Spinal cord (tissue), 10 donors: ENCODE results near the gene TMSB15B. TPM values are rescaled to one million over a fixed set of nuclear protein-coding genes. Genes with fewer than 3 reads are reported as not detected.
"Not testable (repeated sequence)": the region's sequence is repeated elsewhere in the genome, so short reads cannot be mapped to it uniquely, and the experiment has no call there.

ENCODE experiments used
- DNase-seq, 6 donors: peaks; one replicate each; pipeline versions ENCODE4 v3.0.0 to v3.0.0-alpha.2; 2013 to 2015; ENCODE audit warnings: low spot score in 6 of 6, low read depth in 4 of 6
- H3K27ac ChIP-seq: one replicate; pipeline ENCODE4 v1.5.1; 2013; ENCODE audit warnings: low read depth, low read length, control low read depth
- H3K27me3 ChIP-seq: one replicate; pipeline ENCODE4 v1.6.1; 2013; ENCODE audit warnings: low read length; ENCODE audit not compliant: control insufficient read depth, insufficient read depth
- H3K36me3 ChIP-seq: one replicate; pipeline ENCODE4 v1.6.1; 2013; ENCODE audit warnings: low read length; ENCODE audit not compliant: control insufficient read depth, insufficient read depth
- H3K4me1 ChIP-seq: one replicate; pipeline ENCODE4 v1.6.1; 2013; ENCODE audit warnings: low read length; ENCODE audit not compliant: control insufficient read depth, insufficient read depth
- H3K4me3 ChIP-seq: one replicate; pipeline ENCODE4 v1.5.1; 2013; ENCODE audit warnings: low read depth, low read length, control low read depth
- H3K9me3 ChIP-seq: one replicate; pipeline ENCODE4 v1.6.1; 2013; ENCODE audit warnings: low read length; ENCODE audit not compliant: control insufficient read depth, insufficient read depth
- WGBS: methylation state at CpG from one replicate; pipeline ENCODE4 v1.1.5; 2013; ENCODE audit warnings: missing lambda C conversion rate; ENCODE audit not compliant: insufficient coverage; 5-methylcytosine and 5-hydroxymethylcytosine counted together
- polyA plus RNA-seq, 2 donors: library from polyadenylated mRNA; unstranded; fragments of 120-200 nt; gene quantifications; one replicate each; pipeline ENCODE4 v1.2.1, GENCODE V29; 2013; ENCODE audit not compliant: insufficient read length in 2 of 2
- total RNA-seq, 2 donors: library from RNA; depleted of rRNA in 1 of 2; stranded (reverse); fragments of 120-200 nt in 1 of 2; fragments of >200 nt in 1 of 2; gene quantifications; one replicate each; pipeline versions ENCODE4 v1.2.3 to v1.2.4, GENCODE V29; 2013 to 2014
- donor health status: healthy.

Gene TMSB15B
- total and polyA plus RNA-seq, 4 donors = 14.1 to 35.5 (median 27.0) TPM

- H3K4me1 ChIP-seq, H3K4me3 ChIP-seq, H3K27ac ChIP-seq, H3K36me3 ChIP-seq, H3K27me3 ChIP-seq, DNase-seq, H3K9me3 ChIP-seq: not testable (repeated sequence)
- 91% methylated on average over 4 of the region's 6 CpGs for WGBS
Measured at GRCh38 chrX:103940257-103940656, 22.2 kb upstream of the TMSB15B start.

- Histone ChIP-seq H3K36me3 (no peaks in the 10 kb centered on the region), H3K4me3 (no peak overlapping the region), H3K27ac (no peak overlapping the region), H3K27me3 (no peaks in the 10 kb centered on the region), H3K9me3 (no peaks in the 10 kb centered on the region), H3K4me1 (no peaks in the 10 kb centered on the region)
- DNase-seq = peak in 3 of 6 donors; percentile 2 to 37 (median 8)
- no CpG with 5 or more reads among the region's 3 CpGs for WGBS
Measured at GRCh38 chrX:103941201-103941975, 21.0 kb upstream of the TMSB15B start.

GRCh38 chrX:103949506-103949905, 12.9 kb upstream of the TMSB15B start:
- peaks cover 7% of the 10 kb centered on the region for H3K27me3 ChIP-seq
- no peak overlapping the region for H3K4me3 ChIP-seq
- WGBS = 60% methylated on average over 1 of the region's 1 CpG

GRCh38 chrX:103953353-103953752, 9.1 kb upstream of the TMSB15B start:
- WGBS = 68% methylated on average over 4 of the region's 4 CpGs
- Histone ChIP-seq H3K4me1 (no peaks in the 10 kb centered on the region), H3K4me3 (no peak overlapping the region), H3K9me3 (no peaks in the 10 kb centered on the region), H3K27ac (no peak overlapping the region), H3K27me3 (peaks cover 7% of the 10 kb centered on the region), H3K36me3 (no peaks in the 10 kb centered on the region)
- DNase-seq = no peak

More at GRCh38 chrX:103949506-103949905, 12.9 kb upstream of the TMSB15B start:
- no peak for DNase-seq
- no peaks in the 10 kb centered on the region for H3K9me3 ChIP-seq
- no peaks in the 10 kb centered on the region for H3K4me1 ChIP-seq
- H3K36me3 ChIP-seq = no peaks in the 10 kb centered on the region
- H3K27ac ChIP-seq = no peak overlapping the region

GRCh38 chrX:103954259-103954658, 8.2 kb upstream of the TMSB15B start:
- WGBS = 76% methylated on average over 6 of the region's 6 CpGs
- H3K36me3 ChIP-seq = no peaks in the 10 kb centered on the region
- no peak for DNase-seq
- no peak overlapping the region for H3K4me3 ChIP-seq
- no peaks in the 10 kb centered on the region for H3K4me1 ChIP-seq
- no peaks in the 10 kb centered on the region for H3K9me3 ChIP-seq
- H3K27ac ChIP-seq = no peak overlapping the region
- H3K27me3 ChIP-seq = peaks cover 7% of the 10 kb centered on the region

GRCh38 chrX:103960599-103960998, 1.8 kb upstream of the TMSB15B start:
- not testable (repeated sequence) for H3K27ac ChIP-seq, H3K4me3 ChIP-seq, H3K27me3 ChIP-seq, H3K36me3 ChIP-seq, H3K4me1 ChIP-seq, DNase-seq, H3K9me3 ChIP-seq
- no CpG with 5 or more reads among the region's 6 CpGs for WGBS

- H3K36me3 ChIP-seq, H3K27me3 ChIP-seq, H3K4me3 ChIP-seq, H3K9me3 ChIP-seq, DNase-seq, H3K27ac ChIP-seq, H3K4me1 ChIP-seq: not testable (repeated sequence)
- no CpG with 5 or more reads among the region's 13 CpGs for WGBS
Measured at GRCh38 chrX:103983508-103983907, 21.1 kb downstream of the TMSB15B start.

- Histone ChIP-seq H3K27ac (no peak overlapping the region), H3K9me3 (no peaks in the 10 kb centered on the region), H3K27me3 (peaks cover 21% of the 10 kb centered on the region), H3K4me1 (no peaks in the 10 kb centered on the region), H3K36me3 (no peaks in the 10 kb centered on the region), H3K4me3 (no peak overlapping the region)
- WGBS = no CpG with 5 or more reads among the region's 5 CpGs
- DNase-seq = no peak
Measured at GRCh38 chrX:103999234-103999633, 36.8 kb downstream of the TMSB15B start.

- Histone ChIP-seq H3K27me3 (peaks cover 11% of the 10 kb centered on the region), H3K4me3 (no peak overlapping the region), H3K9me3 (no peaks in the 10 kb centered on the region), H3K36me3 (no peaks in the 10 kb centered on the region), H3K4me1 (no peaks in the 10 kb centered on the region), H3K27ac (no peak overlapping the region)
- 67% methylated on average over 5 of the region's 5 CpGs for WGBS
- no peak for DNase-seq
Measured at GRCh38 chrX:104008831-104009230, 46.4 kb downstream of the TMSB15B start.

GRCh38 chrX:104013158-104013557, 50.7 kb downstream of the TMSB15B start:
- Histone ChIP-seq H3K9me3 (no peaks in the 10 kb centered on the region), H3K36me3 (no peaks in the 10 kb centered on the region), H3K4me3 (no peak overlapping the region), H3K27ac (no peak overlapping the region), H3K4me1 (no peaks in the 10 kb centered on the region), H3K27me3 (peaks cover 5% of the 10 kb centered on the region)
- WGBS = 90% methylated on average over 24 of the region's 24 CpGs
- DNase-seq = no peak
